GM21390 (cell line): ENCODE data around the gene TSNAXIP1.
"Not testable (repeated sequence)": the region's sequence is repeated elsewhere in the genome, so short reads cannot be mapped to it uniquely, and the experiment has no call there.

Experiments
- ATAC-seq: cut with Tn5 transposase; IDR thresholded peaks from one replicate; pipeline ENCODE4 v1.9.1; 2021; ENCODE audit not compliant: unreplicated experiment

The TSNAXIP1 gene

GRCh38 chr16:67833415-67834241, 26.9 kb downstream of the TSNAXIP1 start:
- ATAC-seq: peak; percentile 98

GRCh38 chr16:67834242-67834614, 27.5 kb downstream of the TSNAXIP1 start:
- ATAC-seq: no peak

GRCh38 chr16:67837190-67837589, 30.5 kb downstream of the TSNAXIP1 start:
- ATAC-seq: not testable (repeated sequence)

- no peak for ATAC-seq
These were observed 31.1 kb downstream of the TSNAXIP1 start for GRCh38 chr16:67837811-67838210.

DNA sequence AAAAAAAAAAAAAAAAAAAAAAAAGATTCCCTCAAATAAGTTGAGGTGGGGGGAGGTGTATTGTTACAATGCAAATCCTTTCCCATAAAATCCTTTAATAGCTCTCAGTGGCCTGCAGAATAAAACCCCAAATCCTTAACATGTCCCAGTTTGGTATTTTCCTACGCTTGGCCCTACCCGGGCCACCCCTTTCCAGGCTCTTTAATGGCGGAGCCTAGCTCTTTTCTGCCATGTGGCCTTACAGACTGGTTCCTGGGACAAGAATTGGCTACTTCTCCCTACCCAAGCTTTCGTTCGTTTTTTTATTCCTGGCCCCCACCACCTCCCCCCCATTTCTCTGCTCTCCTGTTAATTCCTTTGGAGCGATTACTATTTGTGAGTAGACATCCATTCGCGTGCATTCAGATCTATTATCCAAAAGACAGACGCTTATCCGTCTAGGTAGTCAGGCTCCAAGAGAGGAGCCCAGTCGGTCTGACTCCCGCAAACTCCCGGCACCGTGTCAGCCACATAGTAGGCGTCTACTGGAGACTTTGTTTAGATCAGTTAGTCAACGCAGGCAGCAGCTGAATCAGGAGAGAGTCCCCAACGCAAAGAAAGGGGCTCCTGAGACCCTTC, 34.6 kb downstream of the TSNAXIP1 start:
- ATAC-seq: no peak

- peak; percentile 42 for ATAC-seq
These were observed 35.3 kb downstream of the TSNAXIP1 start, which contains the start of gene THAP11 for GRCh38 chr16:67841816-67842508. Gene THAP11 (plus strand): TSS chr16:67842320. CDS start chr16:67842555, 235 bp downstream.

GRCh38 chr16:67842509-67843342, 36.0 kb downstream of the TSNAXIP1 start:
- ATAC-seq: peak; percentile 10

- no peak for ATAC-seq
These were observed 36.7 kb downstream of the TSNAXIP1 start for GRCh38 chr16:67843343-67843765.

- no peak for ATAC-seq
These were observed 37.8 kb downstream of the TSNAXIP1 start for GRCh38 chr16:67844497-67844896.

- no peak for ATAC-seq
These were observed 38.8 kb downstream of the TSNAXIP1 start for GRCh38 chr16:67845291-67846062.

DNA sequence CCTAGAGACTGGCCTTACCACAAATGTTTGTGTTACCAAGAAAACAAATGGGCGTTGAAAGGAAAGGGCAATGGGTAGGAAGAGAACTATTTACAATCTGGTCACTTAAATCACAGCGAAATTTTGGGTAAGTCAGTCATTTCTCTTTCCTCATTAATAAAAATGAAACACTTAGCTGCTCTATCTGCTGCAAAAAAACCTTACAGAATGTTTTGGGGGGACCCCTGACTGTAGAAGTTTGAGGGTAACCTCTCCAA, 39.3 kb downstream of the TSNAXIP1 start:
- no peak for ATAC-seq

GRCh38 chr16:67846320-67847063, 39.8 kb downstream of the TSNAXIP1 start, which contains the start of gene NUTF2:
Gene NUTF2 (plus strand): TSS chr16:67846933. CDS start chr16:67865131, 18,198 bp downstream.
- ATAC-seq: peak; percentile 55

- peak; percentile 40 for ATAC-seq
These were observed 40.6 kb downstream of the TSNAXIP1 start, which contains the start of gene CENPT for GRCh38 chr16:67847064-67847861. Gene CENPT (minus strand): TSS chr16:67847693. CDS start chr16:67833859, 13,834 bp downstream.

DNA sequence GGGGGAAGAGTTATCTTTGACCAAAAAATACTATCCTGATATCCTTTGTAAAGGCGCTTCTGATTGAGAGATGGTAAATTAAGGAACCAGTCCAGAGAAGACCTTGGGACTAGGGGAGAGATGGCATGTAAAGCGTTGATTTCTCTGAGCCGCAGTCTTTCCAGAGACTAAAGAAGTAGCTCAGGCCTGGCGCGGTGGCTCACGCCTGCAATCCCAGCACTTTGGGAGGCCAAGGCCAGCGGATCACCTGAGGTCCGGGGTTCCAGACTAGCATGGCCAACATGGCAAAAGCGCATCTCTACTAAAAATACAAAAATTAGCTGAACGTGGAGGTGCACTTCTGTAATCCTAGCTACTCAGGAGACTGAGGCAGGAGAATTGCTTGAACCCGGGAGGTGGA, 41.4 kb downstream of the TSNAXIP1 start:
- no peak for ATAC-seq

DNA sequence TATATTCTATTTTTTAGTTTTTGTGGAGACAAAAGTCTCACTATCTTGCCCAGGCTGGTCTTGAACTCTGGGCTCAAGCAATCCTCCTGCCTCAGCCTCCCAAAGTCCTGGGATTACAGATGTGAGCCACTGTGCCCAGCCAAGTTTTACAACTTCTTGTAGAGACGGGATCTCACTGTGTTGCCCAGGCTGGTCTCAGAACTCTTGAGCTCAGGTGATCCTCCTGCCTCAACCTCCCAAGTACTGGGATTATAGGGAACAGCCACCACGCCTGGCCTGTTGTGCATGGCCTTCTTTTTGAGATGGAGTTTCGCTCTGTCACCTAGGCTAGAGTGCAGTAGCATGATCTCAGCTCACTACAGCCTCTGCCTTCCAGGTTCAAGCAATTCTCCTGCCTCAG, 47.0 kb downstream of the TSNAXIP1 start:
- ATAC-seq: no peak

- no peak for ATAC-seq
These were observed 49.1 kb downstream of the TSNAXIP1 start for GRCh38 chr16:67855789-67856188.

DNA sequence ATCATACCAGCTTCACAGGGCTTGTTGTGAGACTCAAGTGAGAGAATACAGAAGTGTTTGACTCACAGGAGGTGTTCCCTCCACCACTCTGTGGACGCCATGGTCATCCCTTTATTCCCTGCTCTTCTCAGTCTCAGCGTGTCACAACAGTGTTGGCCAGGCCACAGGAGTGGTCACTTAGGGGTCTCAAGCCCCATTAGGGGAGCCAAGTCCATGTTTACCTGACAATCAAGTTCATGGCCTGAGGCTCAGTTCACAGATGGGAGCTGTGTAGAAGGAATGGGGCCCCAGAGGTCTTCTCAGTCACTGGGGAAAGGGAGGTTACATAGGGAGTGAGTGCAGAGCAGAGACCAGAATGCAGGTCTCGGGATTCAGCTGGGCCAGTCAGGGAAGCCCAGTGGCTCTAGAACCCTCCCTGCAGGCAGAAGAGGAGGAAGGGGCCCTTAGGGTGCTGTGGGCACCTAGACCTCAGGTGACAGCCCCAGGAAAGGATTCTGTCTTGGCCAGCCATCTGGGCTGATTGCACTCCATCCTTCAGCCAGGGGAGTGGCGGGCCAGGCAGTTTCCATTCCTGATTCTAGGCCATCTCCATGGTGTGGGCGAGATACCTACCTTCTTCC, 50.3 kb downstream of the TSNAXIP1 start:
- ATAC-seq: no peak

DNA sequence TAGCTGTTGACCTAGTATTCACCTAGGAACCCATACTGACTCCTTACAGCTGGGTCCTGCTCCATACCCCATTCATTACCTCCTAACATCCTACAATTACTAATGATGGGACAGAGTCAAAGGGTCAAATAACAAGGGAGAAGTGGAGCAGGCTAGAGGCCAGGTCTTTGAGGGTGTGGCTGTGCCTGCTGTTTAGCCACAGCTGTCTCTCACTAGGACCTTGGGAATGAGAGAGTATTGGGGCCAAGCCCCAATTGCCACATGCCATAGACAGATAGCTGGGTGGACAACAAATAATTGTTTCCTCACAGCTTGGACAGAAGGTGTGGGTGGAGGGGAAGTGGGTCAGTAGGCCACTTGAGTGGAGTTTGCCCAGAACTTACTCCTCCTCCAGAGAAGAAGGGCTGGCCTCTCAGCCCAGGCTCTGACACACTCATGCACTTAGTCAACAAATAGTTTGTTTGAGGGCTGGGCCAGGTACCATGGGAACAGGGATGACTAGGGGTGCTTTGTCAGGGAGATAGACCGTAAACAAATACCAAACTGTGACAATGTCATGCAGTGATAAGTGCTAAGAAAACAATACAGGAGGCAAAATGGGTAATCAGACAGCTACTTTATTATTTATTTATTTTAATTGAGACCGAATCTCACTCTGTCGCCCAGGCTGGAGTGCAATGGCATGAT, 51.0 kb downstream of the TSNAXIP1 start:
- no peak for ATAC-seq
